ENCODE results near the gene PARP14.
"Not testable (repeated sequence)": the region's sequence is repeated elsewhere in the genome, so short reads cannot be mapped to it uniquely, and the experiment has no call there.

PARP14 gene

DNA sequence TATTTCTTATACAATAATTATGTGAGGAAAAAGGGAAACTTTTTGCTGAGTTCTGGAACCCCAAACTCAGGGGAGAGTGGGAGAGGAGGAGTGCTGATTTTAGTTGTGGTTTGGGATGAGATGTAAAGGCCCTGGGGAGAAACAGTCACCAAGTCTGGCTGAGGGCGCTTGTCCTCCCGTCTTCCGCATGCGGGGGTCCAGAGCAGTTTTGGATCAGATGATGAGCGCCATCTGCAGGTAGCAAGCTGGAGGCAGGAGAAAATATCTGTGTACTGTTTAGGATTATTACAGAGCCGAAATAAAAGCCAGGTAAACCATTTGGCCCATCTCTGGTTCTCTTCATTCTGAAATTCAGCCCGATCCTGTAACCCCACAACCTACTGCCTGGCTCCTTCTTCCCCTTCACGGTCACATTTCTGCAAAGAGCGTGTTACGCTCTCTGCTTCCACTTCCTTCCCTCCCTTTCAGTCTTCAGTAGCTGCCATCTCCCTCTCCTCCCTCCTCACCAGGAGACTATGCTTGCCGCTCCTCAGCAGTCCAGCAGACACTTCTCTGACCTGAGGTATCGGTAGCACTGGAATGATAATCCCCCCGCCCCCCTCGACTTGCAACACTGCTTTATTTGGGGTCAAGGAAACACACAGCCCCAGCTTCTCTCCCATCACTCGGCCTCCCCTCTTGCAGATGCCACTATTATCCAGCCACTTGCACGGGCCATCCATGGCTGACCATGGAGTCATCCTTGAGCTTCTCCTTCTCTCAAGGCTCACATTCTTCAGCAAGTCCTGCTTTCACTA, 1.4 kb upstream of the PARP14 start:
- peak; percentile 68 for DNase-seq

DNA sequence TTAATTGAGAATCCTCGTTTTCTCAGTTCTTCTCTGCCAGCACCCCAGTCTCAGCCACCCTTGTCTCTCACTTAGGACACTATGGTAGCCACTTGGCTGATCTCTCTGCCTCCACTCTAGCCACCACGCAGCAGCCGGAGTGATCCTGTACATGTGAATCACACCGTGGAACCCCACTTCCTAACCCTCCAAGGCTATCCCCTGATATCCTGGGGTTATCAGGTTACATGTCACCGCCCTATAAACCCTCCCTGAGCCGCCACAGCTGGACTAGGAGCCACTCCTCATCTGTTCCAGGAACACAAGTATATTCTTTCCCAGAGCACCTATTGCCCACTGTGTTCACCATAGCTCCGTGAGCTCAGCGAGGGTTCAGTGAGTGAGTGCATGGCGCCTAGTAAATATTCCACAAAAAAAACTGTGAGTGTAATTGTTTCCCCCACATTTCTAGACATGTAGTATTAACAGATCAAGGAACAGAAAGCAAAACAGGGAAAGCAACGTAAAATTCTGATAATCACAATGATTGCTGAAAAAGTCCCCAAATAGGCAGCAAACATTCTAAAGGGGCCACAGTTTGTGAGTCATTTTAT, 661 bp upstream of the PARP14 start:
- DNase-seq: no peak

DNA sequence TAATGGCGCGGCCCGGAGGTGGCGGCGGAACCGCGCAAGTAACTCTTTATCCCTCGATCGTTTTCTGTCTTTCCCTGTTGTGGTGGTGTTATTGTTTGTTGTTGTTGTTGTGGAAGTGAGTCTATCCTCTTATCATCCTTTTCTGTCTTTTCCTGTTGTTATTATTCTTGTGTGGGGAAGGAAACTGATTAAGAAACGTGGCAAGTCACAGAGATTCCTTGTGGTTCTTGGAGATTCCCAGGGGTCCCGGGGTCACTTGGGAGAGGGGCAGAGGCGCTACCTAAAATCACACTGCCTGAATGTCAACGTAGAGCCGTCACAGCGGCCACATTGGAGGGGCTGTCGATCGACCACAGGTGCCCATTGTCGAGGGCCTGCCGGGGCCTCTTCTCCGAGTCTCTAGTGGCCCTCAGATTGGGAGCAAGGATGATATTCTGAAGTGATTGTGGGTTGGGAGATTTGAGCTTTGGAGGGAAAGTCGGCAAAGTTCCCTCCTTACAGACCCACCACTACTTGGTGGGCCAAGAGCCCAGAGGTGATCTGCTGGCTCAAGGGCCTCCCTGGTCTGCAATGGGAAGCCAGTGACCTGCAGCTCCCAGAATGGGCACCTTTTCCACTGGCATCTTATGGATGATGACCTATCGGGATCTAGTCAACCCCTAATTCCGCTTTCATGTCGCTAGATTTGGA, 790 bp downstream of the PARP14 start:
- no peak for DNase-seq

DNA sequence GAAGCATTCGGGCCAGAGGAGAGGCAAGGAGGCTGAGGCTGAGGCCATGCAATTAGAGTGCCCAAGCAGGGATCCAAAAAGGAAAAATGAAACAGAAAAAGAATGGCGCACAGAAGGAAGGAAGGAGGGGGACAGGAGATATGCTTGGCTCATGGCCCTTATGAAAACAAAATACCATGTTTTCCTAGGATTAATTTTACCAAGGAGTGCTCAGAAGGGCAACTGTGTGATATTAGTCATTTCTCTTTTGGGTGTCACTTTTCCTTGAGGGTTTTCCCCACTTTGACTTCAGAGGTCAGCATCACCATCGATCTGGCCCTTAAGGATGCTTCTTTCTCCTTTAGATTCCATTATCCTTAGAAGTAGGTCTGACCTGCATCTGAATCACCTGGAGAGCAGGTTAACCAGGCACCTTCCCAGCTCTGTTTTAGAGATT, 1.4 kb downstream of the PARP14 start:
- DNase-seq: no peak

DNA sequence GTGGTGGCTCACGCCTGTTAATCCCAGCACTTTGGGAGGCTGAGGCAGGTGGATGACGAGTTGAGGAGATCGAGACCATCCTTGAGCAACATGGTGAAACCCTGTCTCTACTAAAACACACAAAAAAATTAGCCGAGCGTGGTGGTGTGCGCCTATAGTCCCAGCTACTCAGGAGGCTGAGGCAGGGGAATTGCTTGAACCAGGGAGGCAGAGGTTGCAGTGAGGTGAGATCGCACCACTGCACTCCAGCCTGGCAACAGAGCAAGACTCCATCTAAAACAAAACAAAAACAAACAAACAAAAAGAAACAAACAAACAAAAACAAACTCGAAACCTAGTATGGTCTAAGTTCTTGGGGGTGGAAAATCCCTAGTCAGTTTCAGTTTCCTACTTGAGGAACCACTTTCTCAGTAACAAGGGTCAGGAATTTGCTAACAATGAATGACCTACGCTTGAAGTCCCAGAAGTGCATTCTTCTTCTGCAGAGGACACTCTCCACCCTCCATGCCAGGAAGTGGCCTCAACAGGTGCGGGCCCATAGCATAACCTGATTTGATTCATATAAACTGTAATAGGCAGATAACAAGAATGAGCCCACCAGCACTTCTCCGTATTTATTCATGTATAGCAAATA, 2.3 kb downstream of the PARP14 start:
- not testable (repeated sequence) for DNase-seq

DNA sequence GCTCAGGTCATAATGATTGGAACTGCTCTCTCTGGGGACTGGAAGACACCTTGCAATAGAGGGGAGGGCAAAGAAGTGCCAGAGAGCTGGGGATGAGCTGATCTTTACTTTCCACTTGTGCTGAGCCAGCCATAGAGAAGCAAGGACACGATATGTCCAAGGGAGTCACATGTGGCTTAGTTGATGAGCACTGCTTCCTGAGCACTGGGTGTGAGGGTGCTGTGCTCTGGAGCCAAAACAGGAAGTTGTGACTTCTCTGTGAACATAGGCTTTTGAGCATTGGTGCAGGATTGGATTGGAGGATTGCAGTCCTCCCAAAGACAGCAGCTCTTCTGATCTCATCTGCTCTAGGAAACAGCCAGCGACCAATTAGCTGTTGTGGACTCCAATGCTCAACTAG, 6.7 kb downstream of the PARP14 start:
- DNase-seq: no peak

DNA sequence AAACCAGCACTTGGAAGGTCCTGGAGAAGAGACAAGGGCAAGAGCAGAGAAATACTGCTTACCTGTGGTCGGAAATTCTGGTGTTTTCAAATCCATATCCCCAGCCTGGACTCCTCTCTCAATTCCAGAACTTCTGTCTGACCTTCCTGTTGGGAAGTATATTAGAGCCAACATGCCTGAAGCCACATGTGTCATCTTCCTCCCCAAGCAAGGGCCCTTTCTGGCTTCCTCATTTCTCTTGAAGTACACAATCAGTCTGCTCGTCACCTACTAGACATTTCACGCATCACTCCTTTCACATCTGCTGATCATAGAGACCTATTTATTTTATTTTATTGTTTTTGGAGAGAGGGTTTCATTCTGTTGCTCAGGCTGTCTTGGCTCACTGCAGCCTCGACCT, 8.4 kb downstream of the PARP14 start:
- no peak for DNase-seq

DNA sequence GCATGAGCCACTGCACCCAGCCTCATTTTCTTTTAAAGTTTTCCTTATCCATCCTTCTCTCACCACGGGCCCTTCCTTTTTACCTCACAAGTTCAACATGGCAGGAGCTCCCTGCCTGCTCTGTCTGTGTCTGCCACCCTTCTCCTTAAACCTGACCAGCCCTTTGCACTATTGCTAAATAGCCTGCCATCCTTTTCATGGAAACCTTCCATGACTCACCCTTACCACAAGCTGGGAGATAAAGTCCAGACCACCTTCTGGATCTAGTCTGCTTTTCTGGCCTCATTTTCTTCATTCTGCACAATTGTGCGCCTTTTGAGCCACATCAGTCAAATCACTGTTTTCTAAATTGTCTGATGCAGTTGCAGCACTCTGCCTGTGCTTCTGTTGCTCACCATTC, 8.9 kb downstream of the PARP14 start:
- no peak for DNase-seq

DNA sequence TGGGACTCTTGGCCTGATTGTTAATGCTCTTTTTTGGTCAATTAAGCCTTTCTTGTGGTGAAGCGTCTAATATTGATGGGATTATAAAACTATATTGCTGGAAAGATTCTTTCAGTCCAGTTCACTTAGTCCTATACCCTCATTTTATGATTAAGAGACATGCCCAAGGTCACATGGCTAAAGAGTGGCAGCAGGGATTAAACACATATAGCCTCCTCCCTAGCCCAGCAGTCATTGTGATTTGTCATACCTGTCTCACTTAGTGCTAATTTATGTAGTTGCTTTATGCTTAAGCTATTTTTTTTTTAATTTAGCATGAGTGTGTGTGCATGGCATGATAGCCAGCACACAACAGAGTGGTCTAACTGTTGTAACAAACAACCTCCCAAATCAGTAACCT, 9.5 kb downstream of the PARP14 start:
- DNase-seq: no peak

DNA sequence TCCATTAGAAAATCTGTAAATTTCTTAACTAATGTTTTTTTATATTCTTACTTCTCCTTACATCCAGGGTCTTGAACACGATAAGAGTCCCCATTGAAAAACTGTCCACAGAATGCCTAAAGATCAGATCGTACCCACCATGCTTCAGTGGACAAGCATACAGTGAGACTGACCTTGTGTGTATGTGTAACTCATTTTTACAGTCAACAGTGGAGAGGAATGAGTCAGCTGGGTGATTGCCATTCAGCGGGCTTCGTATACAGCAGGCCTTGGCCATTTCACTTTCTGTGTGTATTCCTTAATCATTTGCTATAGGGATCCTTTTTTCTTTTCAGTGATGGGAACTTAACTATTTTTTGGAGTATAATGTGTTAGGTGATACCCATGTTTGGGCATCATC, 10.6 kb downstream of the PARP14 start:
- no peak for DNase-seq

DNA sequence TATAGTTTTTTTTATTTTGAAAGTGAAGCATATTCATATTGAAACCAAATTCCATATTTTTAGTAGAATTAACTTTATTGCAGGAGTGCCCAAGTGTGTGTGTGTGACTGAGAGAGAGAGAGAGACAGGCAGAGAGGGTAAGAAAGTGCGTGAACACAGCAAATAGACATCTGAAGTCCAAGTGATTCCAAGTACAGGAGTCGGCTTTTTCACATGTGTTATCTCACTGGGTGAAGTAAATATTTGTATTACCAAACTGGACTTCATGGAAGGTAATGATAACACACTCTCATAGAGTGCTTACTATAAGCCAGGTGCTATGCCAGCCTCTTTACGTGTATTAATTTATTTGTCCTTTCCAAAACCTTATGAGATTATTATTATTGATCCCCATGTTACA, 12.0 kb downstream of the PARP14 start:
- DNase-seq: no peak

DNA sequence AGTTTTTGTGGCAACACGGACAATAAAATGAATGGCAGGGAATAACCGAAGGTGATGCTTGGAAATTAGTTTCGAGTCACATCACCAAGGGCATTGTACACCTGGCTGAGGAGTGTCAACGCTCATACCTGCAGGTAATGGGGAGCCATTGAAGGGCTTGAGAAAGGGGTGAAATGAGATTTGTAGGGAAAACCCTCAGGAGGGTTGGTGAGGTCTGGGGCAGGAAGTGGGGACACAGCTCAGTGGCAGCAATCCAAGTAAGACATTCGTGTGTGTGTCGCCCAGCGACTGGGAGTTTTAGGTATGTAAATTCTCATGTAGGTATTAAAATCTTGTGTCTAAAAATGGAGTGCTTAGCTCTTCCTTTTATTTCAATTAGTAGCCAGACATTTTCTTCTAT, 14.3 kb downstream of the PARP14 start:
- DNase-seq: no peak

DNA sequence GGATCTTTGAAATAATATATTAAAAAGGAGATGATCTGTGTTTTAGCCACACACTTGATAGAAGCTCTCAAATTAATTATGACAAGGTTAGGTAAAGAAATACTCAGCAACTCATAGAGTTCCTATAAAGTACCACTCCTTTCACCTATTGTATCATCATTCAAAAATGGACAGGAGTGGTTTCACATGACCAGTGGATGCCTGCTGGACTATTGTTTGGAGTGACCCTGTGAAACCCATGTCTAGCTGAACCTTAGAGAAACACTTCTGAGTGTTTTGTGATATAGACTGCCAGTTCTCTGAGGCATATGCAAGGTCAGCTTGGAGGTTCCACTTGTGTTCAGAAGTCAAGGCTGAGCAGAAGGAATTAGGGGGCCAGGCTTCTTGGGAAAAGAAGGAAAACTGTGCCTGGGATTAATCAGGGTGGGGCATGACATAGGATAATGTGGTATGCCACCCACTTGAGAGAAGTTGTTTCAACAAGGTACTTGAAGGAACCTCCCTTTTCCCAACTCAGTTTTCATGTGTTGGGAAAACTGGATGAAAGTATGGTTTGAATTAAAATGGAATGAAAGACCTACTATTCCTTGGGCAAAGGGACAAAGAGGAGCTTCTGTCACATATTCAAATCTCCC, 15.4 kb downstream of the PARP14 start:
- DNase-seq: no peak

DNA sequence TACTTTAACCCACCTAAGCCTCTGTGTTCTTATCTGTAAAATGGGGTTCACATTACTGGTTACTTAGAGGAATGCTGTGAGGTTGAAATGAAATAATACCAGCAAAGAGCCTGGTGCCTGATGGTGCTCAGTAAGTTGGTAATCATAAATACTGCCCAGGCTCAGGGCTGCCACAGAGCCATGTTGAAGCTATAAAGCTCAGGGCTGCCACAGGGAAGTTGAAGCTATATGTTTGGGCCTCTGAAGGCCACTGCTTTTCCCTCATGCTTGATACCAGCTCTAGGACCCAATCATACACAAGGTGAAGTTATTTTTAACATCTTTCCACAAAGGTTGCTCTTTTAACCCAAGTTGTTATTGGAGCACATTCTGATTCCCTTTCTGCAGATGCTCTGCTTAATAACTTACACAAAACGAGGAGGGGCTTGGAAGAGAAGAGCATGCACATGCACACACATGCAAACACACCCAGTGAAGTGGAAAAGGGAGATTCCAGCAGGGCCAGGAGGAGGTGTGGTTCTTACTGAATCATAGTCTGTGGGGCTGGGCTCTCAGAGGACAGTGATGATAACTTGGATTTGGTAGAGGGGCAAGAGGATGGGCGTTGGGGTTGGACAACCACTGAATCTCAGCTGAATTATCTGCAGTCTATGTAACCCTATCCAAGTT, 17.4 kb downstream of the PARP14 start:
- DNase-seq: no peak

DNA sequence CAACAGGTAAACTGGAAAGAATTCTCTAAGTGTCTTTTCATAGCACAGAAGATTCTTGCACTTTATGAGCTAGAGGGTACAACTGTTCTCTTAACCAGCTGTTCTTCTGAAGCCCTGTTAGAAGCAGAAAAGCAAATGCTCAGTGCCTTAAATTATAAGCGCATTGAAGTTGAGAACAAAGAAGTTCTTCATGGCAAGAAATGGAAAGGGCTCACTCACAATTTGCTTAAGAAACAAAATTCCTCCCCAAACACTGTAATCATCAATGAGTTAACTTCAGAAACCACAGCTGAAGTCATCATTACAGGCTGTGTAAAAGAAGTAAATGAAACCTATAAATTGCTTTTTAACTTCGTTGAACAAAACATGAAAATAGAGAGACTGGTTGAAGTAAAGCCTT, 19.6 kb downstream of the PARP14 start:
- no peak for DNase-seq

DNA sequence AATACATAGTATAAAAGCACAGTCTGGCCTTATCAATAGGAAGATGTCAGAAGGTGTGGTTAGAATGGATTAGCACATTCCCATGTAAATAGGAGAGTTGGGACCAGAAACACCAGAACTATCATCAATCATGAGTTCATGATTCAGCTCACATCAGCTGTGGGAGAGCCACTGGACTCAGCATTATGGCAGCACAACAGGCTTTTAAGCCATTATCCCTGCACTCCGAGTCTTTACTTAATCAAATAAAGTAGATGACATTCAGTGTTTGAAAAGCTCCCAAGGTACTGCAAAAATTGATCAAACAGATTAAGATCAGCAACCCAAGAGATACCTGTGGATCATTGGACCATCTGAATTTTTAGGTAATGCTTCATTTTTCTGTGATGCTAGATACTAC, 24.7 kb downstream of the PARP14 start:
- DNase-seq: no peak

DNA sequence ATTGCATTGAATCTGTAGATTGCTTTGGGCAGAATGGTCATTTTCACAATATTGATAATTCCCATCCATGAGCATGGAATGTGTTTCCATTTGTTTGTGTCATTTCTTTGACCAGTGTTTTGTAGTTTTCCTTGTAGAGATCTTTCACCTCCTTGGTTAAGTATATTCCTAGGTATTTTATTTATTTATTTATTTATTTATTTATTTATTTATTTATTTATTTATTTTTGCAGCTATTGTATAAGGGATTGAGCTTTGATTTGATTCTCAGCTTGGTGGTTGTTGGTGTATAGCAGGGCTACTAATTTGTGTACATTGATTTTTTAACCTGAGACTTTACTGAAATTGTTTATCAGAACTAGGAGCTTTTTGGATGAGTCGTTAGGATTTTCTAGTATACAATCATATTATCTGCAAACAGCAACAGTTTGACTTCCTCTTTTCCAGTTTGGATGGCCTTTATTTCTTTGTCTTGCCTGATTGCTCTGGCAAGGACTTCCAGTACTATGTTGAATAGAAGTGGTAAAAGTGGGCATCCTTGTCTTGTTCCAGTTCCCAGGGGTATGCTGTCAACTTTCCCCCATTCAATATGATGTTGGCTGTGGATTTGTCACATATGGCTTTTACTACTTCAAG, 30.1 kb downstream of the PARP14 start:
- DNase-seq: not testable (repeated sequence)

DNA sequence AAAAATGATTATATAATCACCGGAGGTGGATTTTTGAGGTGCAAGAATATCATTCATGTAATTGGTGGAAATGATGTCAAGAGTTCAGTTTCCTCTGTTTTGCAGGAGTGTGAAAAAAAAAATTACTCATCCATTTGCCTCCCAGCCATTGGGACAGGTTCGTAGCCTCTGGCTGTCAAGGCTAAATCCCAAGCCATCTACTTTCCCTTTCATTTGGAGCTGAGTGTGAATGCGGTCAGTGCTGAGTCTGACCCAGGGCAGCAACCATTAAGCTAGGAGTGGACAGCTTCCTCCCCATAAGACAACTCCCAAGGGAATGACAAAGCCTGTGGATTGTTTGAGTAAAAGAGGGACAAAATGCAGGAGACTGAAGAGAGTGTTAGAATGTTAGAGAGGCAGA, 33.6 kb downstream of the PARP14 start:
- DNase-seq: no peak

DNA sequence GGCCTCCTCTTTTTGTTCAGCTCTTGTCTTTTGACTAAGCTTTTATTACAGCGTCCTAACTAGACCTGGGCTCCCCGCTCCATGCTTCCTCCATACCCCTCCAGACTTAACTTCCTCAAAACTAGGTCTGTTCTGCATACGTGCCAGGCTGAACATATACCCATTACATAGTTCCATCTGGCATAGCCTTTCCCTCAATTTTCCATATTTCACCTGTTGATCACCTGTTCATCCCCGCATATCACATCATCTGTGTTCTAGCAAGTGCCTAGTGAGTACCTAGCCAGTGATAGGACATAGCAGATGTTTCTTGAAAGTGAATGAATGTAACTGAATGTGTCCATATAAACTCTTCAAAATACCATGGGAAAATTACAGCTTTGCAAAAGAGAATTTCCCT, 36.0 kb downstream of the PARP14 start:
- DNase-seq: no peak

DNA sequence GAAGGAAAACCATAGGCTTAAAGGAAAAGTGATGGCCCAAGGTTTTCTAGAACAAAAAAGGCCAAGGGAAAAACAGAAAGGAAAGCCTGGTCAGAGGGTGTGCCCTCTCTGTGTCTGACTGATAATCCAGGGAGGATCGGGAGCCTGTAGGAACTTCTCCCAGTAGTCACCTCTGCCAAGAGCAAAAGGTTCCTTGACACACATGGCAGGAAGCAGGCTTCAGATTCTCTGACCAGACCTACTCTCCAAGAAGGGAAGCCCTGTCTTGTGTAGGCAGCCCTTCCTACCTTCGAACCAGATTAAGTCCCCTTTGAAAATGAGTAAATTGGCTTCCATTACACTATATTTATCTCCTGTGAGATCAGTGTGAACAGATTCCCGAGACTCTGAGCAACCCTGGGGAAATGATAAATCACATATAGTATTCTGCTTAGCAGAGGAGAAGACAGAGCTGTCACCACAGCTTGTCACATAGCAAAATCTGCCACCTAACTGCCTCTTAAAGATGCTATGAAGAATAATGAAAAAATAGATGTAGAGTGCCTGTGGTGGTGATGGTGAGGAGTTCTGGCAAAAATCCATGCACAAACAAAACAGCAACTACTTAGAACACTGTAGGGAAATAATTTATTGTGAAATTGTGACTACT, 38.8 kb downstream of the PARP14 start:
- no peak for DNase-seq

DNA sequence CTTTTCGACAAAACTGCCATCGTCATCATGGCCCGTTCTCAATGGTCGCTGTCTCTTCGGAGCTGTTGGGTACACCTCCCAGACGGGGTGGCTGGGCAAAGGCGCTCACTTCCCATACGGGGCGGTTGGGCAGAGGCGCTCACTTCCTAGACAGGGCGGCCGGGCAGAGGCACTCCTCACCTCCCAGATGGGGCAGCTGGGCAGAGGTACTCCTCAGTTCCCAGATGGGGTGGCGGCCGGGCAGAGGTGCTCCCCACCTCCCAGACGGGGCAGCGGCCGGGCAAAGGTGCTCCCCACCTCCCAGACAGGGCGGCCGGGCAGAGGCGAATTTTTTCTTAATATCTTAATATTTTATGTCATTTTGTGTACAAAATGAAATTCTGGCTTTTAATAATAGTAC, 44.5 kb downstream of the PARP14 start:
- no peak for DNase-seq

DNA sequence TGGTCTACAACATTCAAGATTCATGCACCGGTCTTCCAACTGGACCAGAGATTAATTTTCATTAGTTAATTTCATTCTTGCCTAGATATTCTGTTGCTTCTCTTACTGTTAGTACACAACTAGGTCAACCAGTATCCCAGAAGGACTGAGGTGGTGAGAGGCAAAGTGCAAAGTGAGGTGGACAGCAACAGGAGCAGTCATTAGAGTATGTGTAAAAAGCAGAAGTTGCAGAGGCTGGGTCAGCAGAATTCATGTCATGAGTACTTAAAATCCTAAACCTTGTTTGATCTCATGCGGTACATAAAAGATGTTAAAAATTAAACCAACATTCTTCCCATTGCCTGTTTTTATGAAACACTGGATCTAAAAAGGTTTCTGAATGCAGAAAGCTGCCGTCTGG, 46.7 kb downstream of the PARP14 start:
- no peak for DNase-seq
